ENCODE data around the gene GLIS2. TPM values are rescaled to one million over a fixed set of nuclear protein-coding genes. Genes with fewer than 3 reads are reported as not detected.
A peak's percentile ranks its signal among the peaks of the same experiment; 100 is the strongest.

Gene GLIS2
- total and polyA plus RNA-seq, 10 of the 15 experiments (the other 5 are each of a cell fraction or from before 2014, with no cell fraction given): 0.03 to 0.64 (median 0.18) TPM; not detected in 4

DNA sequence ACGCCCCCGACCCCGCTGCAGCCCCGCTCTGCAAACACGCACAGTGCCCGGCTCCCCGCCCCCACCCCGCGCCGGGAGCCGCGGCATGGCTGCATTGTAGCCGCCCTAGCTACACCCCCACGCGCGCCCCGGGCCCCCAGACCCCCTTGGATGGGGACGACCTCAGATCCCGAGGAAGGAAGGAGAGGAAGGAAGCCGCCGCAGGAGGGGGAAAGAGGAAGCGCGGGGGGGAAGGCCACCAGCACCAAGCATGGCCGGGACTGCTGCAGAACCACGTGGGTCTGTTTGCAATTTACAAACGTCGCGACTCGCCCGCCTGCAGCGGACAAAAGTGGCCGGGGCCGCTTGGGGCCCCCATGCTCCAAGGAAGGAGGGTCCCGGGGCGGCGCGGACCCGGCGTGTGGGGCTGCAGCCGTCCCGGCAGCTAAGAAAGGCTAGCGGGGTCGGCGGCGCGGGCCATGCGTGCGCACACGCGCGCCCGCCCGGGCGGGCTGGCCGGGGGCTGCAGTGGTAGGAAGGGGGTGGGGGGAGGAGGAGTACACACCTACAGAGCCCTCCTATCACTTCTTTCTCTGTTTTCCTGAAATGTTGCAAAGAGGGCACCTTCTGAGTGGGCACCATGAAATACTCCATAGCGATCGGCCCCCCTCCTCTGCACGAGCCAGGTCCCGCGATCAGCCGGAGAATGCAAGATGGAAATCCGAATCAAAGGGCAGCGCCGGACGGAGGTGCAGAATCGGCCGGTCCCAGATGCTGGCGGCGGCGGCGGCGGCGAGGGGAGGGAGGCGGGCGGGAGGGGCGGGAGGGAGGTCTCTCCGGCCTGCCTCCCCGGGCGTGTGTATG lies 43.5 kb upstream of the GLIS2 start:
- DNase-seq (ENCODE audit: low read depth, low spot score) (no peak), FAIRE-seq (no peak), ATAC-seq (peak; percentile 18)
- peaks cover 30% of the 10 kb centered on the region for H3K79me2 ChIP-seq (ENCODE audit: control insufficient read depth, insufficient read depth, low read length)
- ChIA-PET SMC1A (ENCODE audit: uncharacterized antibody, unreplicated experiment) (interaction anchor here (1.2 to 1.4 kb wide), 3 partner anchors 18 to 58 kb away, joined by 3 to 6 read pairs (median 4); no protein-coding TSS in a partner anchor), POLR2A (interaction anchor here (0.6 to 1.9 kb wide), 8 partner anchors 12 to 173 kb away, joined by 3 to 12 read pairs (median 6); no protein-coding TSS in a partner anchor), CTCF (interaction anchor here (0.6 to 3.0 kb wide), 11 partner anchors 19 to 486 kb away, joined by 3 to 20 read pairs (median 4); partner anchors contain the start of gene MGRN1), RAD21 (ENCODE audit: unreplicated experiment) (interaction anchor here (1.0 to 1.8 kb wide), 3 partner anchors 18 to 131 kb away, joined by 4 to 6 read pairs (median 4); no protein-coding TSS in a partner anchor)
- H3K9ac ChIP-seq (ENCODE audit: control insufficient read depth, insufficient read depth, low read length): peak overlapping the region; percentile 81
- no peaks in the 10 kb centered on the region for H4K20me1 ChIP-seq (ENCODE audit: control insufficient read depth, insufficient read depth)
- WGBS (ENCODE audit: insufficient coverage, insufficient replicate concordance, low lambda C conversion rate, missing lambda C conversion rate): under 1% methylated on average over 40 of the region's 79 CpGs
- H3K27ac ChIP-seq (ENCODE audit: control insufficient read depth, insufficient read depth): peak overlapping the region; percentile 56
- peak overlapping the region; percentile 44 for H2AFZ ChIP-seq (ENCODE audit: control insufficient read depth, low read depth, low read length)
- H3K27me3 ChIP-seq (replicated peaks in 1 of 2; ENCODE audit: control insufficient read depth in 2 of 2, insufficient read depth in 2 of 2, low read length in 1 of 2): no peaks in the 10 kb centered on the region
- no peak overlapping the region for H3K4me2 ChIP-seq (ENCODE audit: control insufficient read depth, insufficient read depth)
- H3K9me3 ChIP-seq (replicated peaks; ENCODE audit: control insufficient read depth, insufficient read depth, low read length): no peaks in the 10 kb centered on the region
- intact Hi-C loops (cut with micrococcal nuclease; ENCODE audit: unreplicated experiment): loop anchor here (5.0 kb wide), 2 partner anchors 35 to 55 kb away; no protein-coding TSS in a partner anchor
- peak overlapping the region; percentile 91 for H3K4me3 ChIP-seq
- H3K4me1 ChIP-seq (ENCODE audit: control insufficient read depth, insufficient read depth, low read length): no peaks in the 10 kb centered on the region; the same call in 1 of the 2 replicates
- no TSS peak for BruUV-seq (replicated peaks)
- no peaks in the 10 kb centered on the region; a peak in 2 of 4 replicates for H3K36me3 ChIP-seq (ENCODE audit: control insufficient read depth in 2 of 2, insufficient read depth in 2 of 2, low read length in 1 of 2)
- in situ Hi-C loops (cut with MboI): no loop called here
- TF ChIP-seq ZNF207 (IDR thresholded peaks at IDR 0.05; ENCODE audit: borderline replicate concordance) (no peak), TAF1 (IDR thresholded peaks at IDR 0.05; ENCODE audit: borderline replicate concordance, low read depth, low read length) (peak; percentile 27; the same call in 1 of the 2 replicates), DPF2 (IDR thresholded peaks at IDR 0.05) (no peak), SIN3A (IDR thresholded peaks at IDR 0.05; ENCODE audit: low read depth, low read length) (peak; percentile 68), RAD21 (IDR thresholded peaks at IDR 0.05; ENCODE audit: insufficient read depth, low read depth, low read length) (no peak), HCFC1 (IDR thresholded peaks at IDR 0.05; ENCODE audit: low read length) (no peak), MXI1 (IDR thresholded peaks at IDR 0.05; ENCODE audit: low read depth, low read length) (peak; percentile 88; the same call in 1 of the 2 replicates), KAT2A (conservative IDR thresholded peaks at IDR 0.05; ENCODE audit: control insufficient read depth, low read depth, low read length) (no peak), CHD1 (IDR thresholded peaks at IDR 0.05; ENCODE audit: low read depth, low read length) (no peak), YY1 (IDR thresholded peaks at IDR 0.05; ENCODE audit: low read depth, low read length) (peak; percentile 56), SUPT20H (IDR thresholded peaks at IDR 0.05; ENCODE audit: borderline replicate concordance, control insufficient read depth, low read depth, low read length) (no peak), SPI1 (IDR thresholded peaks at IDR 0.05; ENCODE audit: borderline replicate concordance, insufficient read depth, low read depth, low read length) (peak; percentile 69; the same call in 1 of the 2 replicates), LARP7 (IDR thresholded peaks at IDR 0.05) (no peak), ZBED1 (IDR thresholded peaks at IDR 0.05; ENCODE audit: borderline replicate concordance) (no peak), HDAC2 (IDR thresholded peaks at IDR 0.05) (no peak)
- TF ChIP-seq, protein P1, sequence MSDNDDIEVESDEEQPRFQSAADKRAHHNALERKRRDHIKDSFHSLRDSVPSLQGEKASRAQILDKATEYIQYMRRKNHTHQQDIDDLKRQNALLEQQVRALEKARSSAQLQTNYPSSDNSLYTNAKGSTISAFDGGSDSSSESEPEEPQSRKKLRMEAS (IDR thresholded peaks at IDR 0.05; ENCODE audit: low read depth, low read length): peak; percentile 65
- TF ChIP-seq, protein P2, sequence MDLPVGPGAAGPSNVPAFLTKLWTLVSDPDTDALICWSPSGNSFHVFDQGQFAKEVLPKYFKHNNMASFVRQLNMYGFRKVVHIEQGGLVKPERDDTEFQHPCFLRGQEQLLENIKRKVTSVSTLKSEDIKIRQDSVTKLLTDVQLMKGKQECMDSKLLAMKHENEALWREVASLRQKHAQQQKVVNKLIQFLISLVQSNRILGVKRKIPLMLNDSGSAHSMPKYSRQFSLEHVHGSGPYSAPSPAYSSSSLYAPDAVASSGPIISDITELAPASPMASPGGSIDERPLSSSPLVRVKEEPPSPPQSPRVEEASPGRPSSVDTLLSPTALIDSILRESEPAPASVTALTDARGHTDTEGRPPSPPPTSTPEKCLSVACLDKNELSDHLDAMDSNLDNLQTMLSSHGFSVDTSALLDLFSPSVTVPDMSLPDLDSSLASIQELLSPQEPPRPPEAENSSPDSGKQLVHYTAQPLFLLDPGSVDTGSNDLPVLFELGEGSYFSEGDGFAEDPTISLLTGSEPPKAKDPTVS (IDR thresholded peaks at IDR 0.05; ENCODE audit: low read depth, low read length): no peak
- TF ChIP-seq, protein P3, sequence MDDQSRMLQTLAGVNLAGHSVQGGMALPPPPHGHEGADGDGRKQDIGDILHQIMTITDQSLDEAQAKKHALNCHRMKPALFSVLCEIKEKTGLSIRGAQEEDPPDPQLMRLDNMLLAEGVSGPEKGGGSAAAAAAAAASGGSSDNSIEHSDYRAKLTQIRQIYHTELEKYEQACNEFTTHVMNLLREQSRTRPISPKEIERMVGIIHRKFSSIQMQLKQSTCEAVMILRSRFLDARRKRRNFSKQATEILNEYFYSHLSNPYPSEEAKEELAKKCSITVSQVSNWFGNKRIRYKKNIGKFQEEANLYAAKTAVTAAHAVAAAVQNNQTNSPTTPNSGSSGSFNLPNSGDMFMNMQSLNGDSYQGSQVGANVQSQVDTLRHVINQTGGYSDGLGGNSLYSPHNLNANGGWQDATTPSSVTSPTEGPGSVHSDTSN (IDR thresholded peaks at IDR 0.05; ENCODE audit: insufficient replicate concordance, low read depth, low read length): no peak
- TF ChIP-seq, protein P4, sequence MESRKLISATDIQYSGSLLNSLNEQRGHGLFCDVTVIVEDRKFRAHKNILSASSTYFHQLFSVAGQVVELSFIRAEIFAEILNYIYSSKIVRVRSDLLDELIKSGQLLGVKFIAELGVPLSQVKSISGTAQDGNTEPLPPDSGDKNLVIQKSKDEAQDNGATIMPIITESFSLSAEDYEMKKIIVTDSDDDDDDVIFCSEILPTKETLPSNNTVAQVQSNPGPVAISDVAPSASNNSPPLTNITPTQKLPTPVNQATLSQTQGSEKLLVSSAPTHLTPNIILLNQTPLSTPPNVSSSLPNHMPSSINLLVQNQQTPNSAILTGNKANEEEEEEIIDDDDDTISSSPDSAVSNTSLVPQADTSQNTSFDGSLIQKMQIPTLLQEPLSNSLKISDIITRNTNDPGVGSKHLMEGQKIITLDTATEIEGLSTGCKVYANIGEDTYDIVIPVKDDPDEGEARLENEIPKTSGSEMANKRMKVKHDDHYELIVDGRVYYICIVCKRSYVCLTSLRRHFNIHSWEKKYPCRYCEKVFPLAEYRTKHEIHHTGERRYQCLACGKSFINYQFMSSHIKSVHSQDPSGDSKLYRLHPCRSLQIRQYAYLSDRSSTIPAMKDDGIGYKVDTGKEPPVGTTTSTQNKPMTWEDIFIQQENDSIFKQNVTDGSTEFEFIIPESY (IDR thresholded peaks at IDR 0.05): no peak
